Calu3 (cell line): ENCODE data around the gene TAGLN2. TPM values are rescaled to one million over a fixed set of nuclear protein-coding genes. Genes with fewer than 3 reads are reported as not detected.

ENCODE experiments used
- BruUV-seq: library from RNA; stranded (reverse); fragments of 400-500 nt; replicated peaks from 2 replicates; lab custom pipeline; 2021; lab: Mats Ljungman, UMichigan
- CTCF ChIA-PET: fragments of 300-600 bp; sonication (Branson Sonifier 250); formaldehyde crosslinking; loops from one replicate; lab custom pipeline; 2022; ENCODE audit warnings: antibody characterized with exemption; lab: Charles Lee
- DNase-seq: peaks from one replicate; pipeline ENCODE4 v3.0.0; 2022
- H3K27ac Mint-ChIP-seq: one replicate; pipeline ENCODE4 v1.8.0; 2022; ENCODE audit warnings: mixed read lengths; ENCODE audit not compliant: unreplicated experiment
- H3K27me3 Mint-ChIP-seq: one replicate; pipeline ENCODE4 v1.8.0; 2022; ENCODE audit warnings: mixed read lengths; ENCODE audit not compliant: unreplicated experiment
- H3K36me3 Mint-ChIP-seq: one replicate; pipeline ENCODE4 v1.8.0; 2022; ENCODE audit warnings: mild to moderate bottlenecking, moderate library complexity, mixed read lengths; ENCODE audit not compliant: insufficient read depth, unreplicated experiment
- H3K4me1 Mint-ChIP-seq: one replicate; pipeline ENCODE4 v1.8.0; 2022; ENCODE audit warnings: mild to moderate bottlenecking, low read depth, mixed read lengths; ENCODE audit not compliant: unreplicated experiment
- H3K4me3 Mint-ChIP-seq: one replicate; pipeline ENCODE4 v1.8.0; 2022; ENCODE audit warnings: mild to moderate bottlenecking, low read depth, moderate library complexity, mixed read lengths; ENCODE audit not compliant: unreplicated experiment
- H3K9me3 Mint-ChIP-seq: one replicate; pipeline ENCODE4 v1.8.0; 2022; ENCODE audit warnings: low read depth, mixed read lengths; ENCODE audit not compliant: unreplicated experiment
- intact Hi-C: fragments of 100-400 bp; cut with micrococcal nuclease; formaldehyde crosslinking; loops from one replicate; pipeline ENCODE4 v1.10.0; 2022; ENCODE audit not compliant: unreplicated experiment
- total RNA-seq: library from RNA; stranded (reverse); gene quantifications from 2 replicates; pipeline ENCODE4 v1.2.3, GENCODE V29; 2022
- TF ChIP-seq, protein P1 (sequence below): fragments of 200-600 bp; IDR thresholded peaks from one replicate; pipeline ENCODE4 v1.8.0; 2022; ENCODE audit warnings: antibody characterized with exemption; ENCODE audit not compliant: unreplicated experiment

TAGLN2 gene
- total RNA-seq, 1 experiment from 2014 or later: 708 TPM

DNA sequence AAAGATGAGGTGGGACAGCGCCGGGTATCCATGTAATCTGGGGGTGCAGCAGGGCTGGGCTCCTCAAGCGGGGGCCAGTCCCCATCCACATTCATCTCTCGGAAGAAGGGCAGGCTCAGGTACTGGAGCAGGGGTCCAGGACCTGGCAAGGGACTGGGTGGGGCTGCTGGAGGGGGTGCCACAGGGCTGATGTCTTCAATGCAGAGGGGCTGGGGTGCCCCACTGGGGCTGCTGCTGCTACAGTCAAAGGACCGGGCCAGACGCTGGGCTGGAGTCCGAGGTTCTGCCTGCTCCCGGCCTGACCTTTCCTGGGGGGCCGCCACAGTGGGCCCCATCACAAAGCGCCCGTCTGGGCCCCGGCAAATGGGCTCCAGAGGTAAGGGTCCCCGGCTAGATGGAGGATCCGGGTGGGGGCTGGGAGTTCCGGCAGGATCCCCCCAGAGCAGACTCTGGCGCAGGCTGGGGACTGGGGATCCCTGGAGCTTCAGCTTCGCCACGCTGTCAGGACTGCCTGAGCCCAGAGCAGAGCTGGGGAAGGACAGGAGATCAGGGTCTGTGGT is 3.3 kb upstream of the TAGLN2 start:
- Mint-ChIP-seq H3K36me3 (peaks cover 36% of the 10 kb centered on the region), H3K4me3 (no peak overlapping the region), H3K27me3 (no peaks in the 10 kb centered on the region), H3K27ac (no peak overlapping the region), H3K4me1 (peaks cover 26% of the 10 kb centered on the region), H3K9me3 (no peaks in the 10 kb centered on the region)
- CTCF ChIA-PET: no interaction called here
- TF ChIP-seq, protein P1, sequence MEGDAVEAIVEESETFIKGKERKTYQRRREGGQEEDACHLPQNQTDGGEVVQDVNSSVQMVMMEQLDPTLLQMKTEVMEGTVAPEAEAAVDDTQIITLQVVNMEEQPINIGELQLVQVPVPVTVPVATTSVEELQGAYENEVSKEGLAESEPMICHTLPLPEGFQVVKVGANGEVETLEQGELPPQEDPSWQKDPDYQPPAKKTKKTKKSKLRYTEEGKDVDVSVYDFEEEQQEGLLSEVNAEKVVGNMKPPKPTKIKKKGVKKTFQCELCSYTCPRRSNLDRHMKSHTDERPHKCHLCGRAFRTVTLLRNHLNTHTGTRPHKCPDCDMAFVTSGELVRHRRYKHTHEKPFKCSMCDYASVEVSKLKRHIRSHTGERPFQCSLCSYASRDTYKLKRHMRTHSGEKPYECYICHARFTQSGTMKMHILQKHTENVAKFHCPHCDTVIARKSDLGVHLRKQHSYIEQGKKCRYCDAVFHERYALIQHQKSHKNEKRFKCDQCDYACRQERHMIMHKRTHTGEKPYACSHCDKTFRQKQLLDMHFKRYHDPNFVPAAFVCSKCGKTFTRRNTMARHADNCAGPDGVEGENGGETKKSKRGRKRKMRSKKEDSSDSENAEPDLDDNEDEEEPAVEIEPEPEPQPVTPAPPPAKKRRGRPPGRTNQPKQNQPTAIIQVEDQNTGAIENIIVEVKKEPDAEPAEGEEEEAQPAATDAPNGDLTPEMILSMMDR: no peak
- intact Hi-C loops: no loop called here
- no TSS peak for BruUV-seq
- no peak for DNase-seq

DNA sequence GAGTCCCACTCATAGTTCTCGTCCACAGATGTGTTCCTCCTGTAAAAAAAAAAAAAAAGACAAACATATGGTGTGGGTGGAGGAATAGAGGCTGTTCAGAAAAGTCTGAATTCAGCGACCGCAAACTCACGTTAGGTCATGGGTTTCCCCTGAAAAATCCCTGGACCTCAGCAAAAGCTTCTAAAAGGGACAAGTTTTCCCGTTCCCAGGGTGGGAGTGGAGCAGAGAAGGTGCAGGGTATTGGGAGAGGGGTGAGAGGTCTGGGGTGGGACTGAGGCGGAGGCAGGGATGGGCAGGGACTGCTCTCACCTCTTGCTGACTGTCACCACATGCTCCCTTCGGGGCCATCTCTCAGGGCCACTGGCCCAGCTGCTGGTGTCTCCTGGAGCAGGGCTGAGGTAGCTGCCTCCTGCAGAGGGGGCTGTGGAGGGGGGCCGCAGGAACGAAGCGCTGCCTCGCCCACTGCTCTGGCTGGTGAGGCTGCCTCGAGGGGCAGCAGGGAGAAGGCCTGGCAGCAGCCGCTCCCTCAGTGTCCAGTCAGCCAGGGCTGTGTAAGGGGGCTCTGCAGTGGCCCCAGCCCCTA is 2.6 kb upstream of the TAGLN2 start:
- H3K9me3 Mint-ChIP-seq: no peaks in the 10 kb centered on the region
- H3K4me1 Mint-ChIP-seq: peaks cover 26% of the 10 kb centered on the region
- intact Hi-C loops: no loop called here

DNA sequence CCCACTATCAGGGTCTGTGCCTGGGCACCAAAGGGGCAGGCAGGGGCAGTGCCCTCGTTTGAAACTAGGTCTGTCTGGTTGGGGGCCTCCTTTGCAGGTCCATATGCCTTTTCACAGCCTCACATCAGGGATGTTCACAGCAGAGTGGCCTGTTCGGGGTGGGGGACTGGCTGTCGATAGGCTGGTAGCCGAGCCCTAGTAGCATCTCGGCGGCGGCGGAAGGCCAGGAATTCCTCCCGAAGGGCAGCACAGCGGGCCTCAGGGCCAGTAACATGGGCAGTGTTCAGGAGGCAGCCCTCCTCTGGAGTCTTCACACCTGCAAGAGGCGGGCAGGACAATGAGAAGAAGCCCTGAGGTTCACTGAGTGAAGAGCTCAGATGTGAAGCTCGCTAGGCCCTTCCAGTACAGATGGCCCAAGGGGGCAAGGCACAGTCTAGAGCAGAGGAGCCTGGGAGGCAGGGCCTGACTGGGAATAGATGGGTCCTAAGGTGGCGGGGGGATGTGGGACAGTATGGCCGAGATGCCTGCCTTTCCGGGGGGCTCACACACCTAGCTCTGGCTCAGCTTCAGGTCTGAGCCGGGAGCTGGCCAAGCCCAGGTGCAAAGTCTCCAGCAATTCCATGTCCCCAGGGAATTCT is 2.0 kb upstream of the TAGLN2 start:
- Mint-ChIP-seq H3K27me3 (no peaks in the 10 kb centered on the region), H3K4me3 (no peak overlapping the region), H3K4me1 (peaks cover 27% of the 10 kb centered on the region), H3K9me3 (no peaks in the 10 kb centered on the region), H3K36me3 (peaks cover 49% of the 10 kb centered on the region), H3K27ac (no peak overlapping the region)
- DNase-seq: no peak
- intact Hi-C loops: no loop called here
- CTCF ChIA-PET: interaction anchor here (1.7 to 6.6 kb wide), 2 partner anchors 34 to 79 kb away, joined by 6 to 42 read pairs; no protein-coding TSS in a partner anchor
- BruUV-seq: no TSS peak
- TF ChIP-seq, protein P1: no peak

More for the DNA sequence above, 2.6 kb upstream of the TAGLN2 start:
- H3K4me3 Mint-ChIP-seq: no peak overlapping the region
- H3K27me3 Mint-ChIP-seq: no peaks in the 10 kb centered on the region
- BruUV-seq: no TSS peak
- no peak overlapping the region for H3K27ac Mint-ChIP-seq
- DNase-seq: no peak
- TF ChIP-seq, protein P1: no peak
- CTCF ChIA-PET: interaction anchor here (1.7 kb wide), 1 partner anchor 79 kb away, joined by 6 read pairs; no protein-coding TSS in a partner anchor
- H3K36me3 Mint-ChIP-seq: peaks cover 43% of the 10 kb centered on the region

DNA sequence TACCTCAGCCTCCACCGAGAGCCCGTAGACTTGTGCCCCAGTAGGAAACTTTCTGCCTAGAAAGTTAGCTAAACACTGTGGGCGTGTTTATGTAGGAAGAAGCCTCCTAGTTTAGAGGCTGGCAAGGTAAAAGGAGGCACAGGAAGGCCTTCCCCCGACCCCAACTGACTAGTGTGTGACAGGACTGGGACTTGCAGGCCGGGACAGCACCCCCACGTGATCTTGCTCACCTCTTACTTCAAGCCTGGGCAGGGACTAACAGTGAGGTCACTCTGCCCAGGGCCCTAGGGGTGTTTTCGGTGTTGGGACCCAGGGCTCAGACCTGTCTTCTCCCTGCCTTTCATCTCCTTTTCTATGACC is 392 bp upstream of the TAGLN2 start:
- peaks cover 61% of the 10 kb centered on the region for H3K36me3 Mint-ChIP-seq
- TF ChIP-seq, protein P1: no peak
- CTCF ChIA-PET: interaction anchor here (0.8 to 6.6 kb wide), 9 partner anchors 9 to 145 kb away, joined by 3 to 42 read pairs (median 6); partner anchors contain the start of genes DUSP23 and IGSF9
- H3K4me3 Mint-ChIP-seq: peak overlapping the region; percentile 83
- H3K27ac Mint-ChIP-seq: peak overlapping the region; percentile 98
- DNase-seq: peak; percentile 50
- intact Hi-C loops: no loop called here
- peaks cover 44% of the 10 kb centered on the region for H3K4me1 Mint-ChIP-seq
- no TSS peak for BruUV-seq
- H3K27me3 Mint-ChIP-seq: no peaks in the 10 kb centered on the region
- no peaks in the 10 kb centered on the region for H3K9me3 Mint-ChIP-seq
